C4-2B (cell line): ENCODE measurements around the gene PMPCA.

Source experiments
- ZFX ChIP-seq: fragments of 450-650 bp; IDR thresholded peaks from 2 replicates; pipeline ENCODE4 v1.6.1; 2017
- TF ChIP-seq, protein P1 (sequence below): fragments of 450-650 bp; conservative IDR thresholded peaks from 2 replicates; pipeline ENCODE4 v1.5.1; 2017; ENCODE audit warnings: mild to moderate bottlenecking

DNA sequence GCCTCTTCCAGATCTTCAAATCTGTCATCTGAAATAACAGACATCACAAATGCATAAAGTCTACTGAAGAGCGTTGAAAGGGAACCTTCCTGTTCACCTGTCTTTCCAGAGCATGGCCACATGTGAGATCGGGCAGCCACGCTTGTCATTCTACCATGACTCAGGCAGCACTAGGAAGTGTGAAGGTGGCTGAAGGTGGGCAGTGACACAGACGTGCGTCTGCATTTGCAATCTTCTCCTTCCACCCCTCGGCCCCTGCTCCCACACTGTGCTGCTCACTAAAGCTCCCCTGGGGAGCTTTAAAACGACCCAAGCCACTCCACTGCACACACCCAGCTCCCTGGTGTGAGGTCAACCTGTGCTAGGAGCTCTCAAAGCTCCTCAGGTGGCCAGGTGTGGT, 2.5 kb upstream of the PMPCA start:
- TF ChIP-seq, protein P1, sequence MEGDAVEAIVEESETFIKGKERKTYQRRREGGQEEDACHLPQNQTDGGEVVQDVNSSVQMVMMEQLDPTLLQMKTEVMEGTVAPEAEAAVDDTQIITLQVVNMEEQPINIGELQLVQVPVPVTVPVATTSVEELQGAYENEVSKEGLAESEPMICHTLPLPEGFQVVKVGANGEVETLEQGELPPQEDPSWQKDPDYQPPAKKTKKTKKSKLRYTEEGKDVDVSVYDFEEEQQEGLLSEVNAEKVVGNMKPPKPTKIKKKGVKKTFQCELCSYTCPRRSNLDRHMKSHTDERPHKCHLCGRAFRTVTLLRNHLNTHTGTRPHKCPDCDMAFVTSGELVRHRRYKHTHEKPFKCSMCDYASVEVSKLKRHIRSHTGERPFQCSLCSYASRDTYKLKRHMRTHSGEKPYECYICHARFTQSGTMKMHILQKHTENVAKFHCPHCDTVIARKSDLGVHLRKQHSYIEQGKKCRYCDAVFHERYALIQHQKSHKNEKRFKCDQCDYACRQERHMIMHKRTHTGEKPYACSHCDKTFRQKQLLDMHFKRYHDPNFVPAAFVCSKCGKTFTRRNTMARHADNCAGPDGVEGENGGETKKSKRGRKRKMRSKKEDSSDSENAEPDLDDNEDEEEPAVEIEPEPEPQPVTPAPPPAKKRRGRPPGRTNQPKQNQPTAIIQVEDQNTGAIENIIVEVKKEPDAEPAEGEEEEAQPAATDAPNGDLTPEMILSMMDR: no peak
- TF ChIP-seq ZFX: no peak
